ENCODE measurements around the gene INCA1.

INCA1 gene

DNA sequence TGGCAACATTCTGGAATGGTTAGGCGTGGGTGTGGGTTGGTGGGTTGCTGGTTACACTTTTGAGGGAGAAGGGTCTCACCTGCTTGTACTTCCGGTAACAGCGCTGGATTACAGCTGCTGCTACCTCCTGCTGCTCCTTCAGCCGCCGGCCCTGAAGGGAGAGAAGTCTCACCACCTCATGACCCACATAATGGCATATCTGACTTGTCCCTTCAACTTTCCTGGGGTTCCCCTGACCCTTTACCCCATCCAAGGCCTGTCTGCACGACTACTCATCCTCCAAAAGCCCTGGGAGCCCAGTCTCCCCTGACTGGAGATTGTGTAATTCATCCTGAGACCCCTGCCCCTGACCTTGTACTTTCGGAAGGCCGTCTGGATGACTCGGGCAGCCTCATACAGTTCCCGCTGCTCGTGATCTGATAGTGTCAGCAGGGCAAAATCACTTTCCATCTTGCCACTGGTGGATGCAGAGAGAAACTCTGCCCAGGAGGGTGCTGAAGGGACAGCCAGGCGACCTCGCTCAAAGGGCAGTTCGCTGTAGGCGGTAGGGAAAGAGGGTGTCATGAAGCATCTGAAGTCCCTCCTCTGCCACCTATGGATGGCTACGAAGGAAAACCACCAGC, 27.7 kb downstream of the INCA1 start:
- DNase-seq, result no peak

DNA sequence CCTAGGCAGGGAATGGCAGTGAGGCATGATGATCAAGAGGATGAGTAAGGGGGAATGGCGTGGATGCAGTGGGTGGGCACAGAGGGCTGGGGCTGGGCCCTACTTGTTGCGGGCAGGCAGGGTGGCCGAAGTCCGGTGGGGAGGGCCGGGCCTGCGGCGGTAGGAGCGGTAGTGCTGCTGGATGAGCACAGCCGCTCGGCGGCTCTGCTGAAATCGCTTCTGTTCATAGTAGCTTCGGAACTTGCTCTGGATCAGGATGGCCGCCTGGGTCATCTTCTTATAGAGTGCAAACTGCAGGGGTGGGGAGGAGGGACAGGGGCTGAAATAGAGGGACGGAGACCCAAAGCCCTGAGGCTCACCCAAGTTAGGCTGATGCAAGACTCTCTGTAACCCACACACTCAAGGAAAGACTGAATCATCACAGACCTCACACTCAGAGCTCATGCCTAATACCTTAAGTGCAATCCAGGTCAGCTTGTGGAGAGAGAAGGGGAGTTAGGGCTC, 28.2 kb downstream of the INCA1 start:
- no peak for DNase-seq

DNA sequence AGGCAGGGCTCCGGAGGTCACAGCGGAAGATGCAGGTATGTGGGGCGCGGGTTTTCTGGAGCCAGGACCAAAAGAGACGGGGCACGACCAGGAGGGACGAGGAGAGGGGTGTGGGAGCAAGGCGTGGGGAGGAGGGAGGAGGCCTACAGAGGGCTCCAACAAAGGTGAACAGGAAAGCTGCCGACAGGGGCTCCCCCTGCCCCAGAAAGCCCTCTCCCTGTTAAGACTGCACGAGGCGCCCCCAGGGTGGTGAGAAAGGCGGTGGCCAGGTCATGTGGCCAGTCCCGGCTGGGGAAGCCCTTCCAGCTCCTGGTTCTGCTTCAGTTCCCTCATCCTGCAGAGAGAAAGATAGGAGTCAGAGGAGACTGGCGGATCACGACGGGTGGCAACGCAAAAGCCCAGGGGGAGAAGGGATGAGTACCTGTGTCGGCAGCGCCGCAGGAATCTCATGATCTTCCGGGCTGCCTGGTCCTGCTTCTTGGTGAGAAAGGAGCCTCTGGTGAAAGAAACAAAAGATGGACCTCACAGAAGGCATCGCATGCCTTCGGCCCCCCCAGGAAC, 28.8 kb downstream of the INCA1 start:
- DNase-seq, result no peak

DNA sequence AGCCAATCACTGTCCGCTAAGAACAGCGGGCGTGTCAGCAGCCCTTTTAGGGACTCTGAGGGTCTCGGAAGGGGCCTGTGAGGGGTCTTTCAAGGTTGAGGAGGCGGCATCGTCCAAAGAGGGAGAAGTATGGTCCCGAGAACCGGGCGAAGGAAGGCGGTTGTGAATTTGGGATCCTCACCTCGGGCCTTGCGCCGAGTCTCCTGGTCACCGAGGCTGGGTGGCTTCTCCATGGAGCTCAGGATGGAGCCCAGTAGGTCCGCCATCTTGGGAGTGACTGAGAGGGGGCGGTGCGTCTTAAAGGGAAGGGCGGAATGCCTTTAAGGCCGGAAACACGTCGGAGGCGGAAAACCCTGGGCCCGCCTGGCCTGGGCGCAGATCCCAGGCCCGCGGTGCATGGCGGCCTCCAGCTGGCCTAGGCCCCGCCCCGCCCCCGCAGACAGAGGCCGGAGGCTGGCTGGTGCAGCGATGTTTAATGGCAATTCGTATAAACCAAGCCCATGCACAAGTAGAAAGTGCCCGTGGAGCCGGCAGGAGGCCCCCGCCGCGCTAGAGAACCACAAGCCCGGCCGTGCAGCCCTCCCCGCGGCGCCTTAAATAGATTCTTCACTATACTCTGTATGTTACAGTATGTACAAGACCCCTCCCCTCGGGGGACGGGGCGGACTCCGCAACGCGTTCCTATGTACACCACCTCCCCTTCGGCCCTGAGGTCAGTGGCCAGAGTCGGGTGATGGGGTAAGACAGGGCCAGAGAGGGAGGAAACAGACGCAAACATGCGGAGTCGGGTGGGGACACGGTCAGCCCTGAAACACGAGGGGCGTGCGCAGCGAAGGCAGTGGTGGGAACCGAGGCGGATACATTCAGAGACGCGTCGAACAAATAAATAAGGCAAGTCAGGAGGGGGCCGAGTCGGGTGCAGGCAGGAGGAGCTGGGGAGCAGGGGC, 29.5 kb downstream of the INCA1 start, which contains the start of gene SPAG7:
Gene SPAG7 (minus strand): TSS at position 279 of the 947 bp plus-strand sequence. CDS start 13 bp downstream, at position 266.
- DNase-seq, result peak; percentile 98

- DNase-seq, result peak; percentile 100
These were observed 30.3 kb downstream of the INCA1 start for GRCh38 chr17:4966844-4967538.

- no peak for DNase-seq
These were observed 31.9 kb downstream of the INCA1 start for GRCh38 chr17:4965311-4965986.

- DNase-seq, result no peak
These were observed 36.9 kb downstream of the INCA1 start for GRCh38 chr17:4960279-4960922.

GRCh38 chr17:4959261-4959965, 37.9 kb downstream of the INCA1 start:
- DNase-seq, result no peak

DNA sequence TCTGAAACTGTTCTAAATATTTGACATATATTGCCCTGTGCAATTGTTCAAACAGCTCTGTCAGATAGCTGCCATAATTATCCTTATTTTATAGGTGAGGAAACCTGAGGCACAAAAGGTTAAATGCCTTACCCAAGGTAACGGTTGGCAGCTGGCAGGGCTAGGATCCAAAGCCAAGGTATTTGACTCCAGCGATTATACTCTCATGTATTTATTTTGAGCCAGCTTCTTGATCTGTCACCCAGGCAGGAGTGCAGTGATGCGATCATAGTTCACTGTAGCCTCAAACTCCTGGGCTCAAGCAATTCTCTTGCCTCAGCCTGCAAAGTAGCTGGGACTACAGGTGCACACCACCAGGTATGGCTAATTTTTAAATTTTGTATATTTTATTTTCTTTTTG, 39.2 kb downstream of the INCA1 start:
- no peak for DNase-seq

DNA sequence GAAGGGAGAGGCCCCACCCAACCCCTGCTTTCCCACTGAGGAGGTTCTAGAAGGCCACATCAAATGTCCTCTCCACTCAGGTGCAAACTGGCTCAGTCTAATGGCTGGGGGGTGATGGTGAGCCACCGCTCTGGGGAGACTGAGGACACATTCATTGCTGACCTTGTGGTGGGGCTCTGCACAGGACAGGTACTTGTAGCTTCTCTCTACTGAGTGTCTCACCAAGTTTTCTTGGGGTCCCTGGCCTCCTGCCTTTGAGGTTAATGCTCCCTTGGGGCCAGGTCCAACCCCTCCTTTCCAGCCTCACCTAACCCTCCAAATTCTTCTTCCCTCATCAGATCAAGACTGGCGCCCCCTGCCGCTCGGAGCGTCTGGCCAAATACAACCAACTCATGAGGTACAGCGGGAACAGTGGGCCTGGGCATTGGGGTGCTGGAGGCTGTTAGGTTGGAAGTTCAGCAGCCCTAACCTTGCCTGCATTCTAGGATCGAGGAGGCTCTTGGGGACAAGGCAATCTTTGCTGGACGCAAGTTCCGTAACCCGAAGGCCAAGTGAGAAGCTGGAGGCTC, 40.7 kb downstream of the INCA1 start:
- DNase-seq, result peak; percentile 68

DNA sequence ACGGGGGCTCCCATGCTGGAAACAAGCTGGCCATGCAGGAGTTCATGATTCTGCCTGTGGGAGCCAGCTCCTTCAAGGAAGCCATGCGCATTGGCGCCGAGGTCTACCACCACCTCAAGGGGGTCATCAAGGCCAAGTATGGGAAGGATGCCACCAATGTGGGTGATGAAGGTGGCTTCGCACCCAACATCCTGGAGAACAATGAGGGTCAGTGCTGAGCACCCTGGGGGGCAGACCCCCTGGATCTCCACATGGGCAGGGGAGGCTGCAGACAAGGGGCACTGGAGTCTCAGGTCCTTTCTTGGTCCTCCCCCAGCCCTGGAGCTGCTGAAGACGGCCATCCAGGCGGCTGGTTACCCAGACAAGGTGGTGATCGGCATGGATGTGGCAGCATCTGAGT, 42.2 kb downstream of the INCA1 start:
- DNase-seq, result no peak

- no peak for DNase-seq
These were observed 43.8 kb downstream of the INCA1 start for GRCh38 chr17:4953451-4953961.

GRCh38 chr17:4951486-4951885, 45.8 kb downstream of the INCA1 start:
- no peak for DNase-seq

DNA sequence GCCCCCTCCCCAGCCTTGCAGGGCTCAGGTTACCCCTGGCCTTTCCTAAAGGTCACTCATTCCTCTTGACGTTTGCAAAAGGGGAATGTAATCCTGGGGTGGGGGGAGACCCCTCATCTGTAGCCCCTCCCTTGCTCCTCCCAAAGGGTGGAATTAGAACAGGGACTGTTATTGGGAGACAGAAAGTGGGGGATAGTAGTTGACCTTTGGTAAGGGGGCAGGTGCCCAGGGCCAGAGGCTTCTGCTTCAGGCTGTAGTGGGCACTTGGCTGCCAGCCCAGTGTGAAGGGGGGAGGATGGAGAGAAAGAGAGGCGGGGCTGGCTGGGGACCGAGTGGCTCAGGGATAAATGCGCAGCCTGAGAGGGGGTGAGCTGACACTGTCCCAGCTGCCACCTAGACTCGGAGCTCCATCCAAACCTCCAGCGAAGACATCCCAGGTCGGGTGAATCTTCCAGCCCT, 46.5 kb downstream of the INCA1 start, which contains the start of gene ENO3:
Gene ENO3 (plus strand): TSS at position 374 of the 459 bp plus-strand sequence. CDS start 711 bp downstream, outside the sequence.
- peak; percentile 51 for DNase-seq

DNA sequence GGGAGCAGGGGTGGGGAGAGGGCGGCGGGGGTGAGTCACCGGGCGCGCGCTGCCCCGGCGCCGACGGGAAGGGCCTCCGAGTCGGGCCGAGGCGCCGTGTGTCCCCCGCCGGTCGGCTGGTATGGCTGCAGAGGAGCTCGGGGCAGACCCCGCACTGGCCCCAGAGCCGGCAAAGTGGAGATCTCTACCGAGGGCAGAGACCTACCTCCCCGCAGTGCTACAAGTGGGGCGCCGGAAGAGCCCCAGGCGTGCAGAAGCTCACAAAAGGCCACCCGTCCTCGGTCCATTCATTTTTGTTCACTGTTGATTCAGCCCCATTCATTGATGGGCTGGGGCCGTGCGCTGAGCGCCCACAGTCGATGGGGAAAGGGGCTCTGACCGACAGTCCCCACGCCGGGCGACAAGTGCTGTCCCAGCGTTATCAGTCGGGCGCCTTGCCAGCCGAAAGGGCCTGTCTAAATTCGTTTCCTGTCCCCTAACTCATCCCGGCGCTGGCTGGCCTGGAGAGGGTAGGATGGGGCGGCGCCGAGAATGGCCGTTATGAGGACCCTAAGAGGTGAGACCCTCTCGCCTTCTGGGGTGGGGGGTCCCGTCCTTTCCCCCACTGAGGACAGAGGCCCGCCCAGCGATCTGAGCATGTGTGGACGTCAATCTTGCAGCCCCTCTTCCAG, 47.1 kb downstream of the INCA1 start:
- peak; percentile 85 for DNase-seq

GRCh38 chr17:4949321-4950074, 47.8 kb downstream of the INCA1 start:
- DNase-seq, result peak; percentile 80

- peak; percentile 95 for DNase-seq
These were observed 48.4 kb downstream of the INCA1 start for GRCh38 chr17:4948931-4949320.

DNA sequence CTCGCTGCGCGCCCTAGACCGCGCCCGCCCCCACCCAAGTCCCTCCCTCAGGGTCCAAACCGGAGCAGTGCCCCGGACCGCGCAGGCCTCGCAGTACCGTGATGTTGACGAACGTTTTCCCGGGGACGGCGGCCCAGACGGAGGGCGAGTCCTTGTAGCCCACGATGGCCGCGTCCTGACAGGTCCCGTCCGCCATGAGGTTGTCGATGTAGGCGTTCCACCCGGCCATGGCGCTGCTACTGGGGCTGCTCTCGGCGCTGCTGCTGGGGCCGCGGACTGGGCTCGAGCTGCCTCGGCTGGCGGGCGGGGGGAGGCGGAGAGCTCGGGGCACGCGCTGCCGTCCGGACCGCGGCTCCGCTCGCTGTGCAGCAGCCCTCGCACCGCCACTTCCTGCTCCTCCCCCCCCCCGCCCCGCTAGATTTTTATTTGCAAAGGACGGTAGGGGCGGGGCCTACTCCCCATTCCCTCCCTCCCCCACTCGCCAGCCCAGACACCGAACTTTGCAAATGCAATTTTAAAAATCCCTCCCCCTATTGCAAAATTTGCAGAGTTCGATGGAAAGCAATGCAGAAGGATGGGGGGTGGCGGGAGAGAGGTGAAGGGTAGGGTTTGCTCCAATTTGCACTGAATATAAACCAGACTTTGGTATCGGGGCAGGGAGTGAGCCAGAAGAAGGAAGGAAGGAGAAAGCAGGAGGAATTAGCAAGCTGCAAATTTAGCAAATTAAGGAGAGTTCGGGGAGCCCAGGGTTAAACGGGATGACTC, 49.0 kb downstream of the INCA1 start, which contains the start of gene PFN1:
Gene PFN1 (minus strand): TSS at position 365 of the 765 bp plus-strand sequence. CDS start 136 bp downstream, at position 229.
- peak; percentile 98 for DNase-seq
